Lower leg skin (tissue), 3 donors: ENCODE results near the gene PRDM2.

Experiments
- POLR2A ChIP-seq, 2 donors: fragments of 450-650 bp; IDR thresholded peaks; one replicate each; pipeline ENCODE4 v1.6.1; 2016 to 2017; ENCODE audit warnings: antibody characterized with exemption in 2 of 2, mild to moderate bottlenecking in 1 of 2, moderate library complexity in 1 of 2
- TF ChIP-seq, protein P1 (sequence below), 3 donors: fragments of 450-650 bp; IDR thresholded peaks; one replicate each; pipeline ENCODE4 v1.5.1; 2016; ENCODE audit warnings: antibody characterized with exemption in 3 of 3, mild to moderate bottlenecking in 3 of 3, moderate library complexity in 2 of 3

DNA sequence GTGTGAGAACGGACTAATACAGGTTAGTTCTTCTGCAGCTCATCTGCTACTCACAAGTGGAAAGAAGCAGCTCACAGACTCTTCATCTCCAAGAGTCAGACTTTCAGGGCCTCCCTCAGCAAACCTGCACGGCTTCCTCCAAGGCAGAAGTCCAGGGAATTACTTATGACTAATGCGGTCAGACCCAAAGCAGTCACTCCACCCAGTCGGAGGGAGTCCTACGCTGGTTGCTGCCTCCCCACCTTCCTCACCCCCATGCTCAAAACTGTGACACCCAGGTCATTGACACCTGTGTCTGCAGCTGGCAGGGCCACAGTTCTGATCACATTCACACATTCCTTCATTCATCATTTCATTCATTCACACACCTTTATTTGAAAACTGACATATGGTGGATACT, 38.4 kb upstream of the PRDM2 start:
- TF ChIP-seq, protein P1, sequence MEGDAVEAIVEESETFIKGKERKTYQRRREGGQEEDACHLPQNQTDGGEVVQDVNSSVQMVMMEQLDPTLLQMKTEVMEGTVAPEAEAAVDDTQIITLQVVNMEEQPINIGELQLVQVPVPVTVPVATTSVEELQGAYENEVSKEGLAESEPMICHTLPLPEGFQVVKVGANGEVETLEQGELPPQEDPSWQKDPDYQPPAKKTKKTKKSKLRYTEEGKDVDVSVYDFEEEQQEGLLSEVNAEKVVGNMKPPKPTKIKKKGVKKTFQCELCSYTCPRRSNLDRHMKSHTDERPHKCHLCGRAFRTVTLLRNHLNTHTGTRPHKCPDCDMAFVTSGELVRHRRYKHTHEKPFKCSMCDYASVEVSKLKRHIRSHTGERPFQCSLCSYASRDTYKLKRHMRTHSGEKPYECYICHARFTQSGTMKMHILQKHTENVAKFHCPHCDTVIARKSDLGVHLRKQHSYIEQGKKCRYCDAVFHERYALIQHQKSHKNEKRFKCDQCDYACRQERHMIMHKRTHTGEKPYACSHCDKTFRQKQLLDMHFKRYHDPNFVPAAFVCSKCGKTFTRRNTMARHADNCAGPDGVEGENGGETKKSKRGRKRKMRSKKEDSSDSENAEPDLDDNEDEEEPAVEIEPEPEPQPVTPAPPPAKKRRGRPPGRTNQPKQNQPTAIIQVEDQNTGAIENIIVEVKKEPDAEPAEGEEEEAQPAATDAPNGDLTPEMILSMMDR (IDR thresholded peaks at IDR 0.05) = no peak
- no peak for TF ChIP-seq POLR2A (IDR thresholded peaks at IDR 0.05)
